Activated T-cell treated with anti-CD3 and anti-CD28 coated beads for 1 hour (primary cell): ENCODE measurements around the gene SLC25A6.
"Not testable (repeated sequence)": the region's sequence is repeated elsewhere in the genome, so short reads cannot be mapped to it uniquely, and the experiment has no call there.

Source experiments
- DNase-seq: peaks from one replicate; pipeline ENCODE4 v3.0.0-alpha.2; 2020; ENCODE audit warnings: low read depth

SLC25A6 gene

DNA sequence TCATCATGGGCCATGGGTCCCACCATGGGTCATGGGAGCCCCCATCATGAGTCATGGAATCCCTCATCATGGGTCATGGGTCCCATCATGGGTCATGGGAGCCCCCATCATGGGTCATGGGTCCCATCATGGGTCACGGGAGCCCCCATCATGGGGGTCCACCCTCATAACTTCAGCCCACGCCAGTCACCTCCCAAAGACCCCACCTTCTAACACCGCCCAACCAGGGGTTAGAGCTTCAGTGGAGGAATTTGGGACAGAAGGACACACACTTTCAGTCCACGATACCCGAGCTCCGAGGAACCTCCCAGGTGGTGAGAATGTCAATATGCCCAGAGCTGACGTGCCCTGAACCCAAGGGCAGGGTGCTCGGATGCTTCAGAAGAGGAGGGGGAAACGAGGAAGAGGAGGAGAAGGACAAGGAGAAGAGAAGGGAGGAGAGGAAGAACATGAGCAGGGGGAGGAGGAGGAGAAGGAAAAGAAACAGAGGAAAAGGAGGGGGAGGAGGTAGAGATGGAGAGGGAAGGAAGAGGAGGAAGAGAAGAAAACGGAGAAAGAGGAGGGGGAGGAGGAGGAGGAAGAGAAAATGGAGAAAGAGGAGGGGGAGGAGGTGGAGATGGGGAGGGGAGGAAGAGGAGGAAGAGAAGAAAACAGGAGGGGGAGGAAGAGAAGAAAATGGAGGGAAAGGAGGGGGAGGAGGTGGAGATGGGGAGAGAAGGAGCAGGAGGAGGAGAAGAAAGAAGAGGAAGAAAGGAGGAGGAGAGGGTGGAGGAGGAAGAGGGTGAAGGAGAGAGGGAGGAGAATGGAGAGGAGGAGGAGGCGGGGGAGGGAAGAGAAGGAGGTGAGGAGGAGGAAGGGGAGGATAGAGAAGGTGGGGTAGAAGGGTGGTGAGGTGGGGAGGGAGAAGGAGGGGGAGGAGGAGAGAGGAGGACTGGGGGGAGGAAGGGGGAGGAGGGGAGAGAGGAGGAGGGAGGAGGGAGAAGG, 37.6 kb downstream of the SLC25A6 start:
- DNase-seq: no peak

DNA sequence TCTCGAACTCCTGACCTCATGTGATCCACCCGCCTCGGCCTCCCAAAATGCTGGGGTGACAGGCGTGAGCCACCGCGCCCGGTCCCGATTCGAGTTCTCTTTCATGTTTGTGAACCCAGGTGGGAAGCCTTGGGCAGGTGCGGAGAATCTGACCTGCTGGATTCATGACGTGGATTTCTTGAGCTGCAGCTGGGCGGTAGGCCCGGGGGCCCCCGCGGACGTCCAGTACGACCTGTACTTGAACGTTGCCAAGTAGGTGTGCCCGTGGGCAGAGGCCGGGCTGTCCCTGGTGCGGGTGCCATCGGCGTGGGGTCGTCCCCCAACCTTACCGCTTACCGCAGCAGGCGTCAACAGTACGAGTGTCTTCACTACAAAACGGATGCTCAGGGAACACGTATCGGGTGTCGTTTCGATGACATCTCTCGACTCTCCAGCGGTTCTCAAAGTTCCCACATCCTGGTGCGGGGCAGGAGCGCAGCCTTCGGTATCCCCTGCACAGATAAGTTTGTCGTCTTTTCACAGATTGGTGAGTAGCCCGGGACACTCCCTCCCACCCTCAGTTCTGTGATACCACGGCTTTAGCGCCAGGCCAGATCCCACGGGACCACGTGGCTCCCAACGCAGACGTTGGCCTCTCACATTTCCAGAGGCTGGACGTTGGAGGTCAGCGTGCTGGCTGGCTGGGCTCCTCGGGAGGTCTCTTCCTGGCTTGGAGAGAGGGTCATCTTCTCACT, 39.8 kb downstream of the SLC25A6 start:
- DNase-seq: no peak

DNA sequence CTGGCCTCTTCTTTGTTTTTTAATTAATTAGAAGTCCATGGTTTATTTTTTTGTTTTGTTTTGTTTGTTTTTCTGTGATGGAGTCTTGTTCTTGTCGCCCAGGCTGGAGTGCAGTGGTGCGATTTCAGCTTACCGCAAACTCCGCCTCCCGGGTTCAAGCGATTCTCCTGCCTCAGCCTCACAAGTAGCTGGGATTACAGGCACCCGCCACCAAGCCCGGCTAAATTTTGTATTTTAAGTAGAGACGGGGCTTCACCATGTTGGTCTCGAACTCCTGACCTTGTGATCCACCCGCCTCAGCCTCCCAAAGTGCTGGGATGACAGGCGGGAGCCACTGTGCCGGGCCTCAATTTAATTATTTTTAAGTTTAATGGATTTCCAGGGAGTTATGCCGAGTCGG, 42.3 kb downstream of the SLC25A6 start:
- not testable (repeated sequence) for DNase-seq

DNA sequence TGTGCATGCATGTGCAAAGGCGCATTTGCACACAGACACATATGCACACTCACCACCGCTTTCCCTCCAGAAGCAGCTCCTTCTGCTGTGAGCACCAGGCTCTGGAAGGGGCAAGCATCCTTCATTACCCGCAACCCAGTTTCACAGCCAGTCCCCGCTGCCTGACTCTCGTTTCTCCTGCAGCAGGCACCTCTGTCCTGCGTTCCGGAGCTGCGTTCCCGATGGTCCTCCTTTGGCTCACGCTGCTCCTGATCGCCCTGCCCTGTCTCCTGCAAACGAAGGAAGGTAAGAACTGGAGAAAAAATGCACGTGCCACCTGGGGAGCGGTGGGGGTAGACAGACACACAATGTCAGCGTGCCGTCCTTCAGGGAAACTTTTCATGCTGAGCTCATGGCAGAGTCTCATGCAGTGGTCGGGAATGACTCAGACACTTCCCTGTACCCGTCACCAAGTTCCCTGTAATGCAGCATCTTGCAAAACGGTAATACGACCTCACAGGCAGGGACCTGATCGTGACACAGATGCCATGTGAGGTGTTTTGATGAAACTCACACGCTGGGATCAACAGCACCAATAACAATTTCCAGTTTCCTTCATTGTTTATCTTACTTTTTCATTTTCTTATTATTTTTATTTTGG, 50.2 kb downstream of the SLC25A6 start:
- no peak for DNase-seq

DNA sequence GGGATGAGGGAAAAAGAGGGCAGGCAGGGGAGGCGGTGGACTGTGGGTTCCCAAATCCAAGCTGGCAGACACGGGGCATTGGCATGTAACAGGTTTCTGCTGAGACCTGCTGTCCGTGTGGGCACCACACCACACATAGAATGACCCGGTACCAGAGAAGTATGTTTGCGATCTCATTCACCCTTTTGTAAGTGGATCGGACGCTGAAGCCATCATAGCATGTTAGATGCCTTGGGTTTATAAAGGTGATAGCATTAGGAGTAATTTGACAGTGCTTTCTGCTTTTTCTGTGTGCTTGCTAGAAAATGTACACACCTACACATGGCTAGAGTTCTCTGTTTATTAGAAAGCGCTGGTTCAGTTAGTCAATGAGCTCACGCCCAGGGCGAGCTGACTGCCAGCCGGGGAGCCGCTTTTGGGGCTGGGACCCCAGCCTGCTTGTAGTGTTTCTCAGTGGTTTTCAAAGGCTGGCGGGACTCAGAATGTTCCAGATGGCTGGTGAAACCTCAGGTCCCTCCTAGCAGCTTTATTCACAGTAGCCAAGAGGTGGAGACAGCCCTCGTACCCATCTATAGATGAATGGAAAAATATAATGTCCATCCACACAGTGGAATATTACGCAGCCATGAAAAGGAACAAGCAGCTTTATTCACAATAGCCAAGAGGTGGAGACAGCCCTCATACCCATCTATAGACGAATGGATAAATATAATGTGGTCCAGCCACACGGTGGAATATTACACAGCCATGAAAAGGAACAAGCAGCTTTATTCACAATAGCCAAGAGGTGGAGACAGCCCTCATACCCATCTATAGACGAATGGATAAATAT, 54.7 kb downstream of the SLC25A6 start:
- no peak for DNase-seq

DNA sequence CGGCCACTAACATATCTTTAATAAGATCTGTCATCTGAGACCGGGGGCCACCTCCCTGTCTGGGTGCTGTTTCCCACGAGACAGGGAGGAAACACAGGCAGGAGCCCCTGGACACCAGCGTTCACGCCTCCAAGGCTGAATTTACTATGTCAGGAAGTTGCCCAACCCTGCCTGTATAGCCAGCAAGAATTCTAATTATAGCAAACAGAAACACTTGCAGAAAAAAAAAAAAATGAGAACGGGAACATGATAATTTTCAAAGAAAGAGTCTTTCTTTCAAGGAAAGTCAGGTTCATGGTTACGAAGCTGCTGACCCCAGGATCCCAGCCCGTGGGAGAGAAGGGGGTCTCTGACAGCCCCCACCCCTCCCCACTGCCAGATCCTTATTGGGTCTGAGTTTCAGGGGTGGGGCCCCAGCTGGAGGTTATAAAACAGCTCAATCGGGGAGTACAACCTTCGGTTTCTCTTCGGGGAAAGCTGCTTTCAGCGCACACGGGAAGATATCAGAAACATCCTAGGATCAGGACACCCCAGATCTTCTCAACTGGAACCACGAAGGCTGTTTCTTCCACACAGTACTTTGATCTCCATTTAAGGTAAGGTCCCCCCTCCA, 55.5 kb downstream of the SLC25A6 start, which contains the start of gene IL3RA:
TSS of gene IL3RA (plus strand) at position 455 of the 613 bp plus-strand sequence. CDS start 4,981 bp downstream, outside the sequence.
- DNase-seq: no peak
